ENCODE measurements around the gene INAFM1.

DNA sequence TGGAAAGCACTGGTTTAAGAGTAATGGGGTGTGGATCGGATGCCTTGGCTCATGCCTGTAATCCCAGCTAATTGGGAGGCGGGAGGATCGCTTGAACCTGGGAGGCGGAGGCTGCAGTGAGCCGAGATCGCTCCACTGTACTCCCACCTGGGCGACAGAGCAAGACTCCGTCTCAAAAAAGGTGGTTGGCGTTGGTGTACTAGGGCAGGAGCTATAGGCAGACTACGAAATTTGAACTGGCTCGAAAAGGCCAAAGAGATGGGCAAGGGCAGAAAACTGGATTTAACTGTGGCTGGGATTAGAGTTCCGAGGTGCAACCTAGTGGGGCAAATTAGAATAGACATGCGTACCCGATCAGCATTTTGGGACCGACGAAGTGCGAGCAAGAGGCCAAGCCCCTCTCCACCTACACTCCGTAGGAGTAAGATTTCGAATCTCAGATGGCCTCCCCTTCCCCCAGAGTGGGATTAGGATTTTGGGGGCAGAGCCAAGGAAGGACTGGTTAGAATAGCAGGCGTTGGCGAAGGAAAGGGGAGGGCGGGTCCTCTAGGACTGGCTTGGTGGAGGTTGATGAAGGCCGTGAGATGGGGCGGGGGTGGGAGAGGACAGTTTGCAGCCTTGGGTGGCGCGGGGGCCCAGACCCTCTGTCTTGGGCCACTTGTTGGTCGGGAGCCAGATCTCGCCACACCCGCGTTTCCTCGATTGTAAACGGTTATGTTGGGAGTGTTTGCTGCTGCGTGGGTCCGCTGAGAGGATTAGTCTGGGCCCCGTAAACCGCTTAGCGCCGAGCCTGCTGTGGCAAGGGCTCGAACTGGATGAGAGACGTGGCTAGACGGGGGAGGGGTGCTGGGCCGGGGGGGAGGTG, 2.0 kb upstream of the INAFM1 start:
- TF ChIP-seq POLR2A (IDR thresholded peaks at IDR 0.05; ENCODE audit: low read length) (no peak), GATA1 (IDR thresholded peaks at IDR 0.05; ENCODE audit: low read depth, low read length) (no peak)
